ENCODE results near the gene TNNT1.
"Not testable (repeated sequence)": the region's sequence is repeated elsewhere in the genome, so short reads cannot be mapped to it uniquely, and the experiment has no call there.

TNNT1 gene

GRCh38 chr19:55166530-55167268 lies 17.7 kb upstream of the TNNT1 start, which contains the start of gene DNAAF3:
Gene DNAAF3, minus strand, starts transcription at chr19:55166613. Its CDS starts 200 bp downstream, at chr19:55166413.
- DNase-seq: peak in 1 of 4 experiments; percentile 38

DNA sequence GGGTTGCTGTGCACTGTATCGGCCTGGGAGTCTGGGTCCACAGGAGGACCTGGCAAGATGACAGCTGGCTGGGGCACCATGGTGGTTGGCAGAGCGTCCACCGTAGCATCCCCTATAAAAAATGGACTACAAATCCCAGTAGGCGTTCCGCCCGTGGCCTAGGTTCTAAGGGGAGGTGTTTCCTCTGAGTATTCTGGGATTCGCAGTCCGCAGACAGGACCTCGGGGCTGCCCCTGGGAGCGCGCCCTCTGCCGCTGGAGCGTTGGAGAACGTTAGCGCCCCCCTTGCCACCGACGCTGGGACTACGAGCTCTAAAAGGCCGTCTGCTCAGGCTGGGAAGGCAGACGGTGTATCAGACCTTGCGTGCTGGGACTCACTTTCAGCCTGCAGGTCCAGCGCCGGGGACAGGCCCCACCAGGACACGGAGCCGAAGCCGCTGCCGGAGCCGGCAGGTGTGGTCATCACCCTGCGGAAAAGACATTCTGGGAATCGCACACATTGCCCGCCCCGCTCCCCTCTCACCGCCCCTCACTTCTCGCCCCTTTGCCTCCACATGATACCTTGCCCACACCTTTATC lies 17.0 kb upstream of the TNNT1 start:
- DNase-seq: no peak

- DNase-seq: no peak
Observed at GRCh38 chr19:55161571-55162322, 12.7 kb upstream of the TNNT1 start.

DNA sequence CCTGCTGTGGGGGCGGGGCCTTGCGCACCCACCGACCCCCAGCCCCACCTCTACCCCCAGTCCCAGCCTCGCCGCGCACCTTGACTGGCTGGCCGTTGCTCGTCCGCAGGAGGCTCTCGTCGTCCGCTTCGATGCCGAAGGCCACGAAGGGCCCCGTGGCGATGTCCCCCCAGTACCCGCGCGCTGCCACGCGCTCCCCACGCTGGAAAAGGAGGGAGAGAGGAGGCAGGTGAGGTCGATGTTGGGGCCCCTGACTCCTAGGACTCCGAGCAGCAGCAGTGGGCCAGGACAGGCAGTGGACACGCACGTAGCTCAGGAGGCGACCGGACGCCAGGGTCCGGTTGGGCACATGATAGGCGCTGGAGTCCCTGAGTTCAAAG lies 12.0 kb upstream of the TNNT1 start:
- no peak for DNase-seq

GRCh38 chr19:55160128-55160985 lies 11.4 kb upstream of the TNNT1 start:
- peak; percentile 56 to 71 (median 68) for DNase-seq

DNA sequence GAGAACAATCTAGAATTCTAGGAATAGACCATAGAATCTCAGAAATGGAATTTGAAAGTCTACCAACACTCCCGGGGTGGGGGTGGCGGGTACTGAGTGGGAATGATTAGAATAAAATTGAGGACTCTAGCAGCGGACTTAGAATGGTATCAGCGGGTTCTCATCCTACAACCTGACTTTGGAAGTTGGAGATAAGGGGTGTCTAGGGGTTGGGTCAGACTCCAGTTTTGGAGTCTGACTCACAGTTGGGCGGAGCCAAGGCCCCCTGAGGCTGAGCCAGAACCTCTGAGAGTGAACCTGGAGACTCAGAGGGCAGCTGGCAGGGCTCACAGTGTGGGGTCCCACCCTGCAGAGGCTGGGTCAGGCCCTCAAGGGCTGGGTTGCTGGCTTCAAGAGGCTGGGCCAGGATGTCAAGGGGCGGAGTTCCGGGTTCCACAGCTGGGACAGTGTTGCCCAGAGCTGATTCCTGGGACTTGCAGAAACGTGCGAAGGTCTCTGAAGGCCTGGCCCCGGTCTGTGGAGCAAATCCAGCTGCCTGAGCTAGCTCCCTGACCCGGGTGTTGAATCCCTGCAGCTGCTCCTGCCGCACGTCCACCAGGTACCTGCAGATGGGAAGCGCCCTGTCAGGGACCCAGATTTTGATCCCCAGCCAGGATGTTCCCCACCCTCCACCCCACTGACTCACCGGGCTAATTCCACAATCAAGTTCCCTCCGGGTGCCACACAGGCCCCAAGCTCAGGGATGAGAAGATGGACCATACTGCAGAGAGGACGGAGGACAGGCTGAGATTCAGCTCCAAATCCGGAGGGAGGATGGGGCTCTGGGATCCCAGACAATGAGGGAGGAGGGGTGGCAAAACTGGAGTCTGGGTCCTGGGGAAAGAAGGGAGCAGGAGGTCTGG lies 10.1 kb upstream of the TNNT1 start:
- no peak for DNase-seq

DNA sequence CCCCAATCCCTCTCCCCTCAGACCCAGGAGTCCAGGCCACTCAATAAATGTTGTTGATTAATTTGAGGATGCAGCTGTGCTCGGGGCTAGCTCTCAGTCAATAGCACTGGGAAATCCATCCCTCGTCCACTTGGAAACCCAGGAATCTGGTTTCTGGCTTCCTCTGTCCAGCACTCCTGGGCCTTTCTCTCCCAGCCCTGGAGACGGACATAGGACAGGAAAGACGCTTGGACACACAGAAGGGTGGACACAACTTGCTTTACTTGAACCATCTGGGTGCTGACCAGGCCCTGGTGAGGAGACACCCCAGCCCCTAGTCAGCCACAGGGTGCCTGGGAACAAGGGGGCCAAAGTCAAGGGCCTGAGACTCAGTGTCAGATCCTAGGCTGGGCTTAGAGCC lies 9.4 kb upstream of the TNNT1 start:
- no peak for DNase-seq

- no peak for DNase-seq
Observed at GRCh38 chr19:55157064-55157908, 8.3 kb upstream of the TNNT1 start, which contains the start of gene TNNI3. Gene TNNI3, minus strand, starts transcription at chr19:55157732. Its CDS starts 143 bp downstream, at chr19:55157589.

GRCh38 chr19:55156202-55157063 lies 7.4 kb upstream of the TNNT1 start:
- DNase-seq: peak in 2 of 4 experiments; percentile 15 to 24

GRCh38 chr19:55155784-55156183 lies 6.8 kb upstream of the TNNT1 start:
- not testable (repeated sequence) for DNase-seq

DNA sequence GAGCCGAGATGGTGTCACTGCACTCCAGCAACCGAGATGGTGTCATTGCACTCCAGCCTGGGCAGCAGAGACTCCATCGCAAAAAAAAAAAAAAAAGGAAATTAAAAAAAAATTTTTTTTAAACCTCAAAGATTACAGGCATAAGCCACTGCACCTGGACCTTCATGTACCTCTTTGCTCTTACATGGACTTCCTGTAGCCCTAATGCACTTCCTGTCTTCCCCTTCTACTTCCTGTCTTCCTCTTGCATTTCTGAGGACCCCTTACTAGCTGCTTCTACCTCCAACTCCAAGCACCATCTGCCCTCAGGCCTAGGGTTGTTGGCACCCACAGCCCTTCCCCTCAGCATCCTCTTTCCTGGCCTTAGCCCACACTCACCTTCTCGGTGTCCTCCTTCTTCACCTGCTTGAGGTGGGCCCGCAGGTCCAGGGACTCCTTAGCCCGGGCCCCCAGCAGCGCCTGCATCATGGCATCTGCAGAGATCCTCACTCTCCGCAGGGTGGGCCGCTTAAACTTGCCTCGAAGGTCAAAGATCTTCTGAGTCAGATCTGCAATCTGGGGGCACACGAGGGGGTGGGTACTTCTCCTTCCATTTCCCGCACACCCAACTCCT lies 4.8 kb upstream of the TNNT1 start:
- DNase-seq: no peak

DNA sequence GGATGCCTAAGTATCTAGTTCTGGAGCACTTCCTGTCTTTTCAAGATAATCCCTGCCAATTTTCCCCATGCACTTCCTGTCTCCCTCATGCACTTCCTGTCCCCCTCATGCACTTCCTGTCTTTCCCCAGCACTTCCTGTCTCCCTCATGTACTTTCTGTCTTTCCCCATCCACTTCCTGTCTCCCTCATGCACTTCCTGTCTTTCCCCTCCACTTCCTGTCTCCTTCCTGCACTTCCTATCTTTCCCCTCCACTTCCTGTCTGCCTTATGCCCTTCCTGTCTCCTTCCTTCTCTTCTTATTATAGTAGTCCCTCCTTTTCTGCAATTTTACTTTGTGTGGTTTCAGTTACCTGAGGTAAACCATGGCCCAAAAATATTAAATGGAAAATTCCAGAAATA lies 3.0 kb upstream of the TNNT1 start:
- no peak for DNase-seq

DNA sequence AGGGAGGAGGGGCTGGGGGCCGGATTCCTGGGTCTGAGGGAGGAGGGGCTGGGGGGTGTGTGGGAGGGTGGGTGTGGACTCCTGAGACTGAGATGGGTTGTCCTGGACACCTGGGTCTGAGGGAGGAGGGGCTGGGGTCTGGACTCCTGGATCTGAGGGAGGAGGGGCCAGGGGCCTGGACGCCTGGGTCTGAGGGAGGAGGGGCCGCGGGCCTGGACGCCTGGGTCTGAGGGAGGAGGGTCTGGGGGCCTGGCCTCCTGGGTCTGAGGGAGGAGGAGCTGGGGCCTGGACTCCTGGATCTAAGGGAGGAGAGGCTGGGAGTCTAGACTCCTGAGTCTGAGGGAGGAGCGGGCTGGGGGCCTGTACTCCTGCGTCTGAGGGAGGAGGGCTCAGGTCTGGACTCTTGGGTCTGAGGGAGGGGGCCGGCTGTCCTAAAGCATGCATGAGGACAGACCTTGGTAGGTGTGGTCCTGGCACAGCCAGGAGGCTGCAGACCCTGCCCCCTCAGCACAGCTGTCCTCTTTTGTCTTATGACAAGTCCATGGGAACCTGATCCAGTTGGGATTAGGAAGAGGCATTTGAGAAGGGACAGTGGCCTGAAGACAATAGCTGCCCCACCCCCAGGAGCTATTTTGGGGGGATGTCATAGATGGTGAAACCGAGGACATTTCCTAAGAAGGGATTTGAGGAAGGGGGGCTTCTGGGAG lies 1.3 kb downstream of the TNNT1 start:
- DNase-seq: no peak

- DNase-seq: no peak
Observed at GRCh38 chr19:55146705-55147273, 2.2 kb downstream of the TNNT1 start.

DNA sequence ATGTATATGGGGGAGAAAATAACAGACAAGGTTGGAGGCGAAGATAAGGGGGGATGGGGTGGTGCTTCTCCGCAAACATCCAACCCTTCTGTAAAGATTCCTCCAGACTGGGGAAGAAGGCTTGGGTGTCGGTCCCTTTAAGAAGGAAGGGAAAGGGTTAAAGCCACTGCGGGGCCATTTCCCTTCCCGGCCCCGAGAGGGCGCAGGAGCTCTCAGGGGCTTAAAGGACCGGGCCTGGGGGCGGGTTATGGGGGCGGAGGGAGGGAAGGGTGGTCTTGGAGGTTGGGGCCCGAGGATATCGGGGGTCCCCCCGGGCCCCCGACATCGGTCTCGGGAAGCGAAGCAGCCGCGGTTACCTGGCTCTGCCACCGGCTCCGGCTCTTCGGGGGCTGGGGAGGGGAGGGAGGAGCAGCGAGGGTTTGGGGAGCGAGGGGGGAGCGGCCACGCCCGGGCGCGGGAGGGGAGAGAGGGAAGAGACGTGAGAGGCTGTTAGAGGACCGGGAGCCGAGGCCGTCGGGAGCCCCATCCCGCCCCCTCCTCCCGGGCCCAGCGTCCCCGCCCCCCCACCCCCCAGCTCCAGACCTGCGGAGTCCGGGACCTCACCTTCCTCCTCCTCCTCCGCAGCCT lies 2.8 kb downstream of the TNNT1 start:
- DNase-seq: no peak

- no peak for DNase-seq
Observed at GRCh38 chr19:55145232-55145631, 3.8 kb downstream of the TNNT1 start.

DNA sequence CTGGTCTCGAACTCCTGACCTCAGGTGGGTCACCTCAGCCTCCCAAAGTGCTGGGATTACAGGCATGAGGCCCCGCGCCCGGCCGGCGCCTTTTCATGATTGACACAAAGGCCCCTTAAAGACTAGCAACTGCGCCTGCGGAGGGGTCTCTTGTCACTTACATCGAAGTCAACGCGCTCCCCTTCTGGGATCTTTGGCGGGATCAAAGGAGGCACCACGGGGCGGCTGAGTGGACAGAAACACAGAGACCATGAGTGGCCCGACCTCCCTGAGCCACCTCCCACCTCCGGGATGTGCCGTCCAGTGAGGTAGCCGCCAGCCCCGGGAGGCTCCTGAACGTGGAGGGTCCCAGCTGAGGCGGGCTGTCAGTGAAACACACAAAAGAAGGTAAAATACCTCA lies 7.3 kb downstream of the TNNT1 start:
- no peak for DNase-seq

GRCh38 chr19:55137915-55138314 lies 11.1 kb downstream of the TNNT1 start:
- no peak for DNase-seq

All from activated CD4-positive, CD25-positive, alpha-beta regulatory T cell (primary cell).